ENCODE data around the gene TRAF6.

The TRAF6 gene

DNA sequence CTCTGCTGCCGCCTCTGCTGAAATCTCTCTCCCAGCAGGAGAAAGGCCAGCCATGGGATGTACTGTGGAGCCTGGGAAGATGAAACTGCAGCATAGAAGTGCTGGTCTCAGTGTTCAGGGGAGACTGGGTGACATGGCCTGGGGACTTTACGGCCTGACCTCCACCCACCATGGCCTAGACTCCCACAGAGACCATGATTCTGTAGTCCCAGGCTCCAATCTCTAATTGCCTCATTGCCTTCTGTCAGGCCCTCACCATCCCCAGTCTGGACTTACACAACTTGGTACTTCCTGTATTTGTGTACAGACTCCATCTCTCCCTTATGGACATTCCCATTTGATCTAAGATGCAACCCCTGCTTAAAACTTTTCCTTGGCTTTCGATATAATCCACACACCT is 43.1 kb downstream of the TRAF6 start:
- H3K4me1 ChIP-seq (ENCODE audit: control insufficient read depth, insufficient read depth, low read length): no peaks in the 10 kb centered on the region
- no peak overlapping the region for H3K4me3 ChIP-seq (ENCODE audit: low read depth, low read length)
- peaks cover 3% of the 10 kb centered on the region for H3K36me3 ChIP-seq (ENCODE audit: control insufficient read depth, insufficient read depth, low read length)
- H3K9ac ChIP-seq (ENCODE audit: low read depth, low read length): no peak overlapping the region
- H3K27me3 ChIP-seq (ENCODE audit: control insufficient read depth, insufficient read depth, low read length): no peaks in the 10 kb centered on the region
- no peaks in the 10 kb centered on the region for H3K9me3 ChIP-seq (ENCODE audit: control insufficient read depth, insufficient read depth, low read length)

DNA sequence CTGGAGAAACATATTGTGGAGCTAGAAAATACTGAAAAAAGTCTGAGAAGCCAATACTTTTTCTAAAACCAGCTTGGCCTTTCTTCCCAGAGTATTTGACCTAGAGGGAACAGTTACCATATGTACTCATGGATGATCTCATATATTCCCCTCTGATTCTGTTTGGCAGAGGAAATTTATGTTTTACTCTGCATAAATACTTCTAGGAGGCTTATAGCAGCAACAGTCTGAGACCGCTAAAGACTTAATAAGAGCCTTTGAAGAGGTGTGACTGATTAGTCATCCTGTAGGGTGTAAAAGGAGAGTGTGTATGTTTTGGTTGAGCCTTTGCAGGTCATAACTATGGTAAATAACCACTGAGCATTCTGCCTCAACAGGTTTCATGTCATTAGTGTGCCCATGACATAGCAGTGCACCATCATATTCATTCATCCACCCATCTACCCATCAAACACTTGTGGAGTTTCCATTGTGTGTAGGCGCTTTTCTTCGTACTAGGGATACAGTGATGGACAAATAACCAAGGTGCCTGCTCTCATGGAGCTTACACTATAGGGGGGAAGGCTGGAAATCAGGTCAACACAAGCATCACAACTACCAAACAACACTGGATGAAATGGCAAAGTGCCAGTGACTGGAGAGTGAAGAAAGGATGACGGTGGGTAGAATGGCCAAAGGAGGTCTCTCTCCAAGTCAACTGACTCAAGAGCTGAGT is 44.5 kb downstream of the TRAF6 start:
- Histone ChIP-seq H3K4me1 (ENCODE audit: control insufficient read depth, insufficient read depth, low read length) (no peaks in the 10 kb centered on the region), H3K9ac (ENCODE audit: low read depth, low read length) (no peak overlapping the region), H3K36me3 (ENCODE audit: control insufficient read depth, insufficient read depth, low read length) (peaks cover 3% of the 10 kb centered on the region), H3K4me3 (ENCODE audit: low read depth, low read length) (no peak overlapping the region), H3K9me3 (ENCODE audit: control insufficient read depth, insufficient read depth, low read length) (no peaks in the 10 kb centered on the region), H3K27me3 (ENCODE audit: control insufficient read depth, insufficient read depth, low read length) (no peaks in the 10 kb centered on the region)

GRCh38 chr11:36464720-36465119 is 45.4 kb downstream of the TRAF6 start:
- H3K4me1 ChIP-seq (ENCODE audit: control insufficient read depth, insufficient read depth, low read length): peaks cover 2% of the 10 kb centered on the region
- H3K9me3 ChIP-seq (ENCODE audit: control insufficient read depth, insufficient read depth, low read length): no peaks in the 10 kb centered on the region
- peaks cover 3% of the 10 kb centered on the region for H3K36me3 ChIP-seq (ENCODE audit: control insufficient read depth, insufficient read depth, low read length)
- no peaks in the 10 kb centered on the region for H3K27me3 ChIP-seq (ENCODE audit: control insufficient read depth, insufficient read depth, low read length)
- no peak overlapping the region for H3K9ac ChIP-seq (ENCODE audit: low read depth, low read length)
- H3K4me3 ChIP-seq (ENCODE audit: low read depth, low read length): no peak overlapping the region

GRCh38 chr11:36463781-36464180 is 46.3 kb downstream of the TRAF6 start:
- no peaks in the 10 kb centered on the region for H3K27me3 ChIP-seq (ENCODE audit: control insufficient read depth, insufficient read depth, low read length)
- H3K9ac ChIP-seq (ENCODE audit: low read depth, low read length): no peak overlapping the region
- no peak overlapping the region for H3K4me3 ChIP-seq (ENCODE audit: low read depth, low read length)
- H3K36me3 ChIP-seq (ENCODE audit: control insufficient read depth, insufficient read depth, low read length): peaks cover 3% of the 10 kb centered on the region
- H3K9me3 ChIP-seq (ENCODE audit: control insufficient read depth, insufficient read depth, low read length): no peaks in the 10 kb centered on the region
- peaks cover 2% of the 10 kb centered on the region for H3K4me1 ChIP-seq (ENCODE audit: control insufficient read depth, insufficient read depth, low read length)

- Histone ChIP-seq H3K4me3 (ENCODE audit: low read depth, low read length) (no peak overlapping the region), H3K36me3 (ENCODE audit: control insufficient read depth, insufficient read depth, low read length) (peaks cover 3% of the 10 kb centered on the region), H3K9ac (ENCODE audit: low read depth, low read length) (no peak overlapping the region), H3K4me1 (ENCODE audit: control insufficient read depth, insufficient read depth, low read length) (peaks cover 2% of the 10 kb centered on the region), H3K9me3 (ENCODE audit: control insufficient read depth, insufficient read depth, low read length) (no peaks in the 10 kb centered on the region), H3K27me3 (ENCODE audit: control insufficient read depth, insufficient read depth, low read length) (no peaks in the 10 kb centered on the region)
These were observed 47.8 kb downstream of the TRAF6 start for GRCh38 chr11:36462321-36462720.

- Histone ChIP-seq H3K27me3 (ENCODE audit: control insufficient read depth, insufficient read depth, low read length) (no peaks in the 10 kb centered on the region), H3K36me3 (ENCODE audit: control insufficient read depth, insufficient read depth, low read length) (peaks cover 3% of the 10 kb centered on the region), H3K9me3 (ENCODE audit: control insufficient read depth, insufficient read depth, low read length) (no peaks in the 10 kb centered on the region)
These were observed 49.9 kb downstream of the TRAF6 start for GRCh38 chr11:36460220-36460619.

GRCh38 chr11:36459046-36459445 is 51.0 kb downstream of the TRAF6 start:
- H3K9ac ChIP-seq (ENCODE audit: low read depth, low read length): no peak overlapping the region
- H3K4me1 ChIP-seq (ENCODE audit: control insufficient read depth, insufficient read depth, low read length): peaks cover 8% of the 10 kb centered on the region
- H3K27me3 ChIP-seq (ENCODE audit: control insufficient read depth, insufficient read depth, low read length): no peaks in the 10 kb centered on the region
- no peak overlapping the region for H3K4me3 ChIP-seq (ENCODE audit: low read depth, low read length)
- H3K9me3 ChIP-seq (ENCODE audit: control insufficient read depth, insufficient read depth, low read length): no peaks in the 10 kb centered on the region
- H3K36me3 ChIP-seq (ENCODE audit: control insufficient read depth, insufficient read depth, low read length): peaks cover 3% of the 10 kb centered on the region

More at GRCh38 chr11:36460220-36460619, 49.9 kb downstream of the TRAF6 start:
- Histone ChIP-seq H3K9ac (ENCODE audit: low read depth, low read length) (no peak overlapping the region), H3K4me3 (ENCODE audit: low read depth, low read length) (no peak overlapping the region), H3K4me1 (ENCODE audit: control insufficient read depth, insufficient read depth, low read length) (peaks cover 2% of the 10 kb centered on the region)

DNA sequence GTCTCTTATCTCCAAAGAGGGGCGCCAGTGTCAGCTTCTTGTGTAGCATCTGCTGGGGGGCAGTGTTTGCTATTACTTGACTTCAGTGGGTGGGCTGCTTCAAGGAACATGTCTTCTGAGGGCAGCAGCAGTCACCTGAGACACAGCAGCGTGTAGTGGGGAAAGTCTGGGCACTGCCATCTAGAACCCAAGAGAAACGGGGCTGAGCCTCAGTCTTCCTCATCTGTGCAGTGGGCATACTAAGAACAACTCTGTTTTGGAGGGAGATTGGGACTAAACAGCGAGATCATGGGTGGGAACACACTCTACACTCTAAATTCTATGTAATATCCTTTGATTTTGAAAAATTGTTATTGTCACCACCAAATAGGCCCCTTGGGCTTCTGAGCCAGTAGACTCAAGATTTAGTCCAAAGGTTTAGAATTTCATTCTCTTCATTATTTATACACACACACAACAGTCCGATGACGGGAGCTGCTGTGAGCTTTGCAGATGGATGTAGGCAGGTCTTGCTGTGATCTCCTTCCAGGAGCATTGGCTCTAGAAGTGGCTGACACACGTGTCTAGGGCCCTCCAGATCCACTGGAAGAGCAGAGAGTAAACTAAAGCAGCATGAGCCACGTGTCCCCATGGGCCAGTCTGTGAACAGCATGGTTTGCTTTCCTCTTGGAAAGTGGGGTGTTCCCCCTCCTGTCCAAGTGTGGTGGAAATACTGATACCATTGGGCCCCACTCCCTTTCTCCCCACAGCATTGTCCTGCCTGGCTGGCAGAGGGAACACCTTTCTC is 51.8 kb downstream of the TRAF6 start:
- Histone ChIP-seq H3K9ac (ENCODE audit: low read depth, low read length) (no peak overlapping the region), H3K9me3 (ENCODE audit: control insufficient read depth, insufficient read depth, low read length) (no peaks in the 10 kb centered on the region), H3K4me3 (ENCODE audit: low read depth, low read length) (no peak overlapping the region), H3K4me1 (ENCODE audit: control insufficient read depth, insufficient read depth, low read length) (peaks cover 8% of the 10 kb centered on the region), H3K36me3 (ENCODE audit: control insufficient read depth, insufficient read depth, low read length) (peaks cover 3% of the 10 kb centered on the region), H3K27me3 (ENCODE audit: control insufficient read depth, insufficient read depth, low read length) (no peaks in the 10 kb centered on the region)

- Histone ChIP-seq H3K4me3 (ENCODE audit: low read depth, low read length) (no peak overlapping the region), H3K9me3 (ENCODE audit: control insufficient read depth, insufficient read depth, low read length) (no peaks in the 10 kb centered on the region), H3K36me3 (ENCODE audit: control insufficient read depth, insufficient read depth, low read length) (peaks cover 4% of the 10 kb centered on the region), H3K4me1 (ENCODE audit: control insufficient read depth, insufficient read depth, low read length) (peaks cover 8% of the 10 kb centered on the region), H3K9ac (ENCODE audit: low read depth, low read length) (no peak overlapping the region), H3K27me3 (ENCODE audit: control insufficient read depth, insufficient read depth, low read length) (no peaks in the 10 kb centered on the region)
These were observed 53.9 kb downstream of the TRAF6 start for GRCh38 chr11:36456156-36456555.

GRCh38 chr11:36455658-36456111 is 54.4 kb downstream of the TRAF6 start:
- H3K9me3 ChIP-seq (ENCODE audit: control insufficient read depth, insufficient read depth, low read length): no peaks in the 10 kb centered on the region
- no peak overlapping the region for H3K4me3 ChIP-seq (ENCODE audit: low read depth, low read length)

GRCh38 chr11:36454941-36455631 is 55.0 kb downstream of the TRAF6 start:
- H3K9ac ChIP-seq (ENCODE audit: low read depth, low read length): no peak overlapping the region
- no peaks in the 10 kb centered on the region for H3K9me3 ChIP-seq (ENCODE audit: control insufficient read depth, insufficient read depth, low read length)
- no peaks in the 10 kb centered on the region for H3K27me3 ChIP-seq (ENCODE audit: control insufficient read depth, insufficient read depth, low read length)
- H3K4me3 ChIP-seq (ENCODE audit: low read depth, low read length): no peak overlapping the region
- peaks cover 5% of the 10 kb centered on the region for H3K4me1 ChIP-seq (ENCODE audit: control insufficient read depth, insufficient read depth, low read length)
- peaks cover 9% of the 10 kb centered on the region for H3K36me3 ChIP-seq (ENCODE audit: control insufficient read depth, insufficient read depth, low read length)

More at GRCh38 chr11:36455658-36456111, 54.4 kb downstream of the TRAF6 start:
- peaks cover 9% of the 10 kb centered on the region for H3K36me3 ChIP-seq (ENCODE audit: control insufficient read depth, insufficient read depth, low read length)
- no peaks in the 10 kb centered on the region for H3K27me3 ChIP-seq (ENCODE audit: control insufficient read depth, insufficient read depth, low read length)
- H3K9ac ChIP-seq (ENCODE audit: low read depth, low read length): no peak overlapping the region
- H3K4me1 ChIP-seq (ENCODE audit: control insufficient read depth, insufficient read depth, low read length): peaks cover 8% of the 10 kb centered on the region

Measured in iPS-15b (cell line).